OCI-LY1 (cell line): ENCODE measurements around the gene CACFD1.

Experiments used
- CTCF ChIP-seq: fragments of 200-600 bp; sonication (generic), shearing (Covaris generic); IDR thresholded peaks from 2 replicates; pipeline ENCODE4 v1.5.1; 2017; ENCODE audit warnings: mild to moderate bottlenecking, antibody characterized with exemption, low read length, moderate library complexity, mixed read lengths
- EZH2 ChIP-seq: fragments of 200-600 bp; sonication (generic), shearing (Covaris generic); IDR thresholded peaks from 2 replicates; pipeline ENCODE4 v1.8.0; 2017; ENCODE audit warnings: borderline replicate concordance, mixed run types, mild to moderate bottlenecking, antibody characterized with exemption, low read length, moderate library complexity, mixed read lengths

GRCh38 chr9:133484671-133485437 is 25.1 kb downstream of the CACFD1 start:
- TF ChIP-seq EZH2 (no peak), CTCF (no peak)
